Nephron (organoid): ENCODE measurements around the gene EPB41L2.

Experiments used
- H3K27ac Mint-ChIP-seq, 3 experiments: 2 replicates each; pipeline ENCODE4 v1.8.0; 2020; ENCODE audit warnings: mixed read lengths in 3 of 3, mild to moderate bottlenecking in 2 of 3, moderate library complexity in 1 of 3
- H3K27me3 Mint-ChIP-seq: 2 replicates; pipeline ENCODE4 v1.8.0; 2021; ENCODE audit warnings: low read depth, mild to moderate bottlenecking, moderate library complexity, mixed read lengths
- H3K36me3 Mint-ChIP-seq: 2 replicates; pipeline ENCODE4 v1.8.0; 2020; ENCODE audit warnings: low read depth, mixed read lengths
- H3K4me1 Mint-ChIP-seq: 2 replicates; pipeline ENCODE4 v1.8.0; 2020; ENCODE audit warnings: mixed read lengths
- H3K4me3 Mint-ChIP-seq, 3 experiments: 2 replicates each; pipeline ENCODE4 v1.8.0; 2020; ENCODE audit warnings: mild to moderate bottlenecking in 3 of 3, mixed read lengths in 3 of 3, moderate library complexity in 2 of 3
- H3K9me3 Mint-ChIP-seq: 2 replicates; pipeline ENCODE4 v1.8.0; 2020; ENCODE audit warnings: mixed read lengths
- TF ChIP-seq, protein P1 (sequence below), 3 experiments: fragments of 200-600 bp; sonication (generic); IDR thresholded peaks; one replicate each; pipeline ENCODE4 v1.5.0; 2021; ENCODE audit warnings: antibody characterized with exemption in 3 of 3; ENCODE audit not compliant: unreplicated experiment in 3 of 3

Gene EPB41L2

DNA sequence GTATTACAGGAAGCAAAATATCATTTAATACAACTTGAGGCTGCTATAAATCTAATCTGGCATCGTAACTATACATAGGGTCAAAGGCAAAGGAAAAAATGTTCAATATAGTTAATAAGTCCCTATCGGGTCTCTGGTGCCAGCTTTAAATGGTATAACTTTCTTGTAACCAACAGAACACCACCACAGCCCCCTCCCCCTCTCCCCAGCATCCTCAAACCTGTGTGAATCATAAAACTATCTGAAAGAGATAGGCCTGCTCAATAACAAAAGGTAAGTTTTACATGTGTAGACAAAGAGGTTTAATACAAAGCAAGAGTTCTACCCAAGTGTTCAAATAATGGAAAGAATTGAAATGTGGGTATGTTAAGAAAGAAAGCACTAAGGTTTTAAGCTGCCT, 223.7 kb downstream of the EPB41L2 start:
- H3K27ac Mint-ChIP-seq = no peak overlapping the region
- TF ChIP-seq, protein P1, sequence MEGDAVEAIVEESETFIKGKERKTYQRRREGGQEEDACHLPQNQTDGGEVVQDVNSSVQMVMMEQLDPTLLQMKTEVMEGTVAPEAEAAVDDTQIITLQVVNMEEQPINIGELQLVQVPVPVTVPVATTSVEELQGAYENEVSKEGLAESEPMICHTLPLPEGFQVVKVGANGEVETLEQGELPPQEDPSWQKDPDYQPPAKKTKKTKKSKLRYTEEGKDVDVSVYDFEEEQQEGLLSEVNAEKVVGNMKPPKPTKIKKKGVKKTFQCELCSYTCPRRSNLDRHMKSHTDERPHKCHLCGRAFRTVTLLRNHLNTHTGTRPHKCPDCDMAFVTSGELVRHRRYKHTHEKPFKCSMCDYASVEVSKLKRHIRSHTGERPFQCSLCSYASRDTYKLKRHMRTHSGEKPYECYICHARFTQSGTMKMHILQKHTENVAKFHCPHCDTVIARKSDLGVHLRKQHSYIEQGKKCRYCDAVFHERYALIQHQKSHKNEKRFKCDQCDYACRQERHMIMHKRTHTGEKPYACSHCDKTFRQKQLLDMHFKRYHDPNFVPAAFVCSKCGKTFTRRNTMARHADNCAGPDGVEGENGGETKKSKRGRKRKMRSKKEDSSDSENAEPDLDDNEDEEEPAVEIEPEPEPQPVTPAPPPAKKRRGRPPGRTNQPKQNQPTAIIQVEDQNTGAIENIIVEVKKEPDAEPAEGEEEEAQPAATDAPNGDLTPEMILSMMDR (IDR thresholded peaks at IDR 0.05; ENCODE audit: unreplicated experiment in 3 of 3) = no peak
- H3K9me3 Mint-ChIP-seq = no peaks in the 10 kb centered on the region
- peaks cover 24% of the 10 kb centered on the region for H3K4me1 Mint-ChIP-seq
- no peaks in the 10 kb centered on the region for H3K27me3 Mint-ChIP-seq
- H3K4me3 Mint-ChIP-seq = no peak overlapping the region
- peaks cover 18% of the 10 kb centered on the region for H3K36me3 Mint-ChIP-seq

DNA sequence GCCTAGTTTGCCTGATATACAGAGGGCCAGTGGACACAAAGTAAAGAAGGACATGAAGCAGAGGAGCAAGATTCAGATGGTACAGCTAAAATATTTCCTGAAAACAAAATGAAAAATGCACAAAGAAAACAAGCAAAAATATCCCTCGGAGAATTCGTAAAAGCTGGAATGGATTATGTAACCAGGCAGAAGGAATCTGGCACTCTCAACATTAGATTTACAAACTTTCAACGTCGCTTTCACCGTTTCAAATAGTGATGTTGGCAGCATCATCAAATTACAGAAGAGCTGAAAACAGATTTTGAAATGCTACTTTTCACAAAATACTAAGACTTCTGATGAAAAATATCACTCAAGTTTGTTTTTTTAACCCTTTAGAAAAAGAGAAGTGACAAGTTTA, 224.1 kb downstream of the EPB41L2 start:
- TF ChIP-seq, protein P1 (IDR thresholded peaks at IDR 0.05; ENCODE audit: unreplicated experiment in 3 of 3) = no peak
- Mint-ChIP-seq H3K36me3 (peaks cover 18% of the 10 kb centered on the region), H3K4me1 (peaks cover 24% of the 10 kb centered on the region), H3K27me3 (no peaks in the 10 kb centered on the region), H3K27ac (no peak overlapping the region), H3K4me3 (no peak overlapping the region), H3K9me3 (no peaks in the 10 kb centered on the region)

DNA sequence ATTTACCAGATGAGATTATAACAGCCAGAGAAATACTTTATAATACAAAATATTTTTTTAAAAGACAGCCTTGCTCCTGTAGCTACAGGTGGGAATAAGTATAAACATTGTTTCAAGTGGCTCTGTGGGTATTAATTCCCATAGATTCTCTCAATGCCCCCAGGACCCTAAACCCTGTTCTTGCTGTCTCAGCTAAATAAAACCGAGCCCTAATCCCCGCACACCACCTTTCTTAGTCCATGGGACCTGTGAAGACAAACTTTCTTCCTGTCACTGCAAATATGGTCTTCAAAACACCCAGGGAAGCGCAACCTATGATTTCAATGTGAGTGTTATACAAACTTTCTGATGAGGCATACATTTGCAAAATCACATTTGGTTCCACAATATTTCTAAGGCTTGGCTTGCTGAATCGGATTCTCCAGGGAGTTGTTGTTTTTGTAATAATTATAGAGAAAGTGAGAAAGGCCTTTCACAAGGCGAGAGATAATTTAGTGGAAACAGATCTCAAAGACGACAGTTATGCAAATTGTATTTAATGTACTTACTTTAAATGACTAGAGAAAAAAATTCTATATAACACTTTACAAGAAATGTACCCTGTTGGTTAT, 224.7 kb downstream of the EPB41L2 start:
- no peak overlapping the region for H3K27ac Mint-ChIP-seq
- TF ChIP-seq, protein P1 (IDR thresholded peaks at IDR 0.05; ENCODE audit: unreplicated experiment in 3 of 3) = no peak
- peaks cover 18% of the 10 kb centered on the region for H3K36me3 Mint-ChIP-seq
- H3K4me3 Mint-ChIP-seq = no peak overlapping the region
- peaks cover 19% of the 10 kb centered on the region for H3K4me1 Mint-ChIP-seq
- no peaks in the 10 kb centered on the region for H3K27me3 Mint-ChIP-seq
- H3K9me3 Mint-ChIP-seq = no peaks in the 10 kb centered on the region

DNA sequence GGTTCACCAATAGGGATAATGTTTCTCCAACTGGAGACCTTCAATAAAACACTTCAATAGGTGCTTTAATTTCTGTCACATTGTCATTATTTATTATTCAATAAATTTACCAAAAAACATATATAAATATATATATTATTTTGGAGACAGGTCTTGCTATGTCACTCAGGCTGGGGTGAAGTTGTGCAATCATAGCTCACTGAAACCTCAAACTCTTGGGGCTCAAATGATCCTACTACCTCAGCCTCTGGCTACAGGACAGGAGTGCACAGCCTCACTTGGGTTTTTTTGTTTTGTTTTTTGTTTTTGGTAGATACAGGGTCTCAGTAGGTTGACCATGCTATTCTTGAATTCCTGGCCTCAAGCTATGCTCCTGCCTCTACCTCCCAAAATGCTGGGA, 226.0 kb downstream of the EPB41L2 start:
- Mint-ChIP-seq H3K4me3 (no peak overlapping the region), H3K27ac (no peak overlapping the region), H3K36me3 (peaks cover 18% of the 10 kb centered on the region), H3K27me3 (no peaks in the 10 kb centered on the region), H3K9me3 (no peaks in the 10 kb centered on the region), H3K4me1 (peaks cover 18% of the 10 kb centered on the region)
- TF ChIP-seq, protein P1 (IDR thresholded peaks at IDR 0.05; ENCODE audit: unreplicated experiment in 3 of 3) = no peak

DNA sequence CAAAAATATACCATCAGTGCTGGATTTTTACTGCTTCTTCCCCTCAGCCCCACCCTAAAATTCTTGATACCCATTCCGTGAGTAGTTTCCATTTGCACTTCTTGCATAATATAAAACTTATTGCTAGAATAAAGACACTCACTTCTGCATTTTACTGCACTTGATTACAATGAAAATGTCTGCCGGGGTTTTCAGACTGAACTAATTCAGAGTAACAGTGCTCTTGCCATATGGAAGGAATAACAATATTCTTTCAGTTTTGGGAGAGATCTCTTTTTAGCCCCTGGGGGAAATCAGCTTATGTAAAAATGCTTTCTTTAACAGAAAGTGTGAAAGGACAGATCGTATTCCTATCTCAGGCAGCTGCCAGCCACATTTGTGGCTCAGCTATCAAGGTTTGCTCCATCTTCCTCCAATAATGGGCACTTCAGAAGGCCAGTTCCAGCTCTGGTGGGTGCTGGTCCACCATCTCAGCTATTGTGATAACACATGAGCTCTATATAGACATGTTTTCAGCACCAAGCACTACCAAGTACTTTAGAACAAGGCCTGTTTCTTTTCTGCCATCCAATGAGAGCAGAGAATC, 226.9 kb downstream of the EPB41L2 start:
- Mint-ChIP-seq H3K27ac (no peak overlapping the region), H3K4me3 (no peak overlapping the region), H3K9me3 (no peaks in the 10 kb centered on the region), H3K36me3 (peaks cover 14% of the 10 kb centered on the region), H3K4me1 (peaks cover 11% of the 10 kb centered on the region), H3K27me3 (no peaks in the 10 kb centered on the region)
- TF ChIP-seq, protein P1 (IDR thresholded peaks at IDR 0.05; ENCODE audit: unreplicated experiment in 3 of 3) = no peak
